Colon (tissue), 2 donors: ENCODE measurements around the gene MAP7.

Source experiments
- FAIRE-seq: peaks from 2 replicates; lab custom pipeline; 2012; peaks lifted over from hg19 to GRCh38; lab: Jason Lieb, UNC
- donor health status: control.
- donor health status: control.

Gene MAP7

GRCh38 chr6:136563386-136564152, 13.3 kb upstream of the MAP7 start:
- no peak for FAIRE-seq

DNA sequence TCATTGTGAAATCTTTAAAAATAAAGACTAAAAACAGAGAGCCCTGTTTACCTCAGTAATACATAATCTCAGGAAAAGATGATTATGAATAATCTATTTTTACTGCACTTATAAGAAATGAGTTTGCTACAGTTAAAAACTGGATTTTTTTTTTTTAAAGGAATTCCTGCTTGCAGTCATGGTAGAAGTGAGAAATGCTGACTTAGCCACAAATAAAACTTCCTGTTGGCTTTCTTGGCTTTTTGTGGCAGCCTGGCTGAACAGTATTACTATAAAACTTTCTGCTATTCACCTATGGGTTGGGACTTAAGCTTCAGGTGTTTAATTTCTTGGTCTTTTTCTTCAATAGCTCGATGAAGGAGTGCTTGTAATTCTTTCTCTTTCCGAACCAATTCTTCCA, 12.0 kb upstream of the MAP7 start:
- no peak for FAIRE-seq

- FAIRE-seq: no peak
These were observed 3.1 kb upstream of the MAP7 start for GRCh38 chr6:136553166-136553787.

DNA sequence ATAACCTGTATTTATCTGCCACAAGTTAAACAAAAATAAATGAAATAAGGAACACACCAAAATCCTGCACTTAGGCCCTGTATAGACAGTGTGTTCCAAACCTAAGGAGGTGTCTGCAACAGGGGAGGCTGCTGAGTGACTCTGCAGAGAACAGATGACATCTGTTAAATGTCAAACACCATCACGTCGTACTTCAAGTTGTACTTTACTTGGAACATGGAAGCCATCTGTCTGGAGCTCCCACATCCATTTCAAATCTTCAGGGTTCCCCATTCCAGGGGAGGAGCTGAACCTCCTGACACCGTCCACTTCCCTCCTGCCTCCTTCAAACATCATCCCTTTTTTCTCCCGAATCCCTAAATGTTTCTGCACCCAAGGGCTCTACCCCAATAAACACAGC, 1.8 kb upstream of the MAP7 start:
- no peak for FAIRE-seq

- no peak for FAIRE-seq
These were observed 881 bp upstream of the MAP7 start for GRCh38 chr6:136551103-136551502.

DNA sequence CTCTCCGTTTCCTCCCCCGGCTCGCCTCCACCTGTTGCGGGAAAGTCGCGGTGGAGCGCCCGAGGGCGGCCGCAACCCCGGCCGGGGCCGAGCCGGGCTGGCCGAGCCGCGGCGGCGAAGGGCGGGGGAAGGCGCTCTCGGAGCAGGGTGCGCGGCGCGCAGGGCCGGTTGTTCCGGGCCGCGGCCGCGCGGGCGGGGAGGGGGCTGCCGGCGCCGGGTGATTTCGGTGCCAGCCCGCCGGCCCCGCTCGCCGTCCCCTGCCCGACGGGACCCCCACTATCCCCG, 235 bp downstream of the MAP7 start:
- FAIRE-seq: no peak

DNA sequence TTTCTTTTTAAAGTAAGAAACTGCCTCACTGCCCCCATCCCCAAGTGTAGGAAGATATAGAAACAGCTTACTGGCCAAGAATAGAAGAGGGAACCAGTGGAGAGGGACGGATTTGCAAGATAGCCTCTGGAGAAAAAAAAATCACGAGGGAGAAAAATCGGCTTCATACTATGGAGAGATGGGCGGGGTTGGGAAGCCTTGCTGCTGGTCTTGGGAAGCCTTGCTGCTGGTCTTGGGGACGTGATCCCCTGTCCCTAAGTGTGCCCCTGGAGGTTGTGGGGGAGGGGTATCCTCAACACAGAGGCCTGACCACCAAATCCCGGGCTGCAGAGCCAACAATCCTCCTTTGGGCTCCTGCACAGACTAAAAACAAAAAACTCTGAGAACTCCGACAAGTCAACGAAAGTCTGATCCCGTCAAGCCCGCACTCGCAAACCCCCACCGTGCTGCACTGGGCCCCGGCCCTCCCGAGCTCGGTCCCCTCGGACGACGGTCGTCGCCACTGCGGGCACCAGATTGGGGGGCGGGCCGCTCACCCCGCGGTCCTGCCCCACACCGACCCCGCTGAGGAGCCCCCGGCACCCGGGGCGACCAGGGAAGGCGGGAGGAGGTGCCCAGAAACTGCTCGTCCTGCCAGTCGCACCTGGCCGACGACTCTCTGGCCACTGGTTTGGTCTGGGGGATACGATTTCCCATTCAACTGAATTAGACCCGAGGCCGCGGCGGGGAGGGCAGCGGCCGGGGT, 750 bp downstream of the MAP7 start:
- FAIRE-seq: no peak

- no peak for FAIRE-seq
These were observed 1.5 kb downstream of the MAP7 start for GRCh38 chr6:136548582-136549299.

DNA sequence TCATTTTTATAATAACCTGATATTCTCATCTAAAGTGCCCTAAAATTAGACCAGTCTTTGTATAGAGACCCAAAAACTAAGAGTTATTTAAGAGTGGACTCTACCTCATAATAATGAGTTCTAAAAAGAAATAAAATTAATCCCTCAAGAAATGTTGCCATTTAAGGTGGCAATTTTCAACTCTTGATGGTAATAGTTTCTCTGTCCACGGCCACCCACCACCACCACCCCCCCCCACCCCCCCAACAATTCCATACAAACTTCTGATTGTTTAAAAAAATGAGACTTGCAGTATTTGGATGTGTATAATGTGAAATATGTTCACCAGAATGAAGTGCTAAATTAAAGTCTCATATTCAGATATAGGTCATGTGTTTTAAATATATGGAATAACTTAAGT, 2.4 kb downstream of the MAP7 start:
- no peak for FAIRE-seq

GRCh38 chr6:136547336-136547735, 2.9 kb downstream of the MAP7 start:
- FAIRE-seq: no peak

GRCh38 chr6:136546331-136546730, 3.9 kb downstream of the MAP7 start:
- no peak for FAIRE-seq

DNA sequence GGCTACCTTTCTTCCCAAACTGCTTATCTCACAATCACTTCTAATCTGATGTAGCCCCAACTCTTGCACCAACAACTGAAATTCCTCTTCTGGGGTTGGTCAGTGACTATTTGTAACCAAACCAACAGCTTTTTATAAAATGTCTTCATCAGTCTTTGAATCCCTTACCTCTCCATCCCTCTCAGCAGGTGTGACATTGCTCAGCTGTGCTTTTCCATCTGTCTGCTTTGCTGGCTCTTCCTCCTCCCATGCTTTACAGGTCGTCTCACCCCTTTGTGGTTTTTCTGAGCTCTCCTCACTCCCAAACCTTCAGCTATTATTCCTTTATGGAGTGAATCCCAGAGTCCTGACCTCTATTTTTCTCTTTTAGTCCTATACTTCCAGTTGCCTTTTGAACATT, 5.9 kb downstream of the MAP7 start:
- no peak for FAIRE-seq

DNA sequence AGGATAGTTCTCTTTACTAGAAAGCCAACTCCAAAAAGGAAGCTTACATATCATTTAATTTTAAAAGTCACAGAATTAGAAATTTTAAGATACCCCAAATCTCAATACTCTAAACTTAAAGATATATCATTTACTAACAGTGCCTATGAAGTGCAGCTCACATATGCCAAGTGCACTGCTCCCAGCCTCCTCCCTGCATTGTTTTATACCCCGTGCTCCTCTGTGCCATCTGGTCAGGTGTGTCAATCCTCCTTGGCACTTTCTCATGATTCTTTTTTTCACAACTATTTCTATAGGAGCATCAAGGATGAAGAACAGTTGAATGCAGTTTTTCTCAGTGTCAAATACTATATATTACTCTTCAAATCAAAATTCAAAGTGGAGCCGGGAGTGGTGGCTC, 8.8 kb downstream of the MAP7 start:
- FAIRE-seq: no peak

DNA sequence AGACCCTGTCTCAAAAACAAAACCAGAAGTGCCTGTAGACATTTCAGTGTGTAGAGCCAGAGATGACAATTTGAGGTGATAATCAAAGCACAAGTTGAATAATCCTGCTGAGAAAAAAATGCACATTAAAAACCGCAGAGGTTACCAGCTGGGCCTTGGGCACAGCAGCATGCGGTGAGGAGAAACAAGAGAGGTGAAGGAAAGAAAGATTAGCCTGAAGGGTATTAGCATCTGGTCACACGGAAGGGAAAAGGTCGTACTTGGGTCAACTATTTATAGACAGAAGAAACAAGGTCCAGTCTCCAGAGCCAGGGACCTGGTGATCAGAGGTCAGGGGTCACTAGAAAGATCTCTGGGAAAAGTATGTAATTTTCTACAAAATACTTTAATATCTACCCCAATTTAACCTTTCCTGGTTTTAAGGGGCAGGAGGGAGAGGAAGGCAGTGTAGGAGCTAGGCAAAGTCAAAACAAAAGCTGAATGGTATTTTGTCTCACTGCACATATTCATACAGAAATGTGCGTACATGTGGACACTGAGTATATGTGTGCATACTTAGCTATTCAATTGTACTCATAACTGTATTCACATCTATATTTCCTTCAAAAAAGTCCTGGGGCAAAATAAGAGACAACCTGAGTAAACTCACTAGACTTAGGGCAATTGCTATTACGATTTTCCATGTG, 10.1 kb downstream of the MAP7 start:
- no peak for FAIRE-seq

DNA sequence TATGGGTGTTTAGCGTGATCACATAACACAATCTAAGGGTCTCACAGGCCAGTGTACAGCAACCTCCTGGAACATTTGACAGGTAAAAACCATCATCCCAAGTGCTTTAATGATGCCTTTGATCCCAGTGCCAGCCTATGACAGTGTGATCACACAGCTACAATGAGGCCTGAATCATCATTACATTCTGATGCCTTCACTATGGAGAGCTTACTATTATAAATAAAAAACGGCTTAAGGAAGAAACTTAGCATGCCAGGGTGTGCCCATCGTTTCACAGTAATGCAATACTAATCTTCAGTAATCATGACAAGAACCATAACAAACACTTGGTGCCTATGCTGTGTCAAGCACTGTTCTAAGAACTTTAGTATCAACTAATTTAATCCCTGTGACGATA, 11.4 kb downstream of the MAP7 start:
- FAIRE-seq: no peak

GRCh38 chr6:136535880-136536650, 14.2 kb downstream of the MAP7 start:
- no peak for FAIRE-seq

GRCh38 chr6:136535017-136535765, 15.0 kb downstream of the MAP7 start:
- no peak for FAIRE-seq

DNA sequence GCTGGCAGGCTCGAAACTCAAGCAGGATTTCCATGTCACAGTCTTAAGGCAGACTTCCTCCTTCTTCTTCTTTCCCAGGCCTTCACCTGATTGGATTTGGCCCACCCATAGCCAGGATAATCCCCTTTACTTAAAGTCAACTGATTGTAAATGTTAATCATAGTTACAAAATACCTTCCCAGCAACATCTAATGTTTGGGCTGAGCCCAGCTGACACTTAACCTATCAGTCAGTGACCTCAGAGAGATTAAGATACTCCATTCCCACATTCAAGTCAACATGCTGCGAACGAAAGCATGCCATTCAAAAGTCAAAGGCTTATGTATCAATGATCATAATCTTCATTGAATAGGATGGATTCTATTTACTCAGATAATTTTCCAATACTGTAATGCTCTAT, 16.0 kb downstream of the MAP7 start:
- no peak for FAIRE-seq

DNA sequence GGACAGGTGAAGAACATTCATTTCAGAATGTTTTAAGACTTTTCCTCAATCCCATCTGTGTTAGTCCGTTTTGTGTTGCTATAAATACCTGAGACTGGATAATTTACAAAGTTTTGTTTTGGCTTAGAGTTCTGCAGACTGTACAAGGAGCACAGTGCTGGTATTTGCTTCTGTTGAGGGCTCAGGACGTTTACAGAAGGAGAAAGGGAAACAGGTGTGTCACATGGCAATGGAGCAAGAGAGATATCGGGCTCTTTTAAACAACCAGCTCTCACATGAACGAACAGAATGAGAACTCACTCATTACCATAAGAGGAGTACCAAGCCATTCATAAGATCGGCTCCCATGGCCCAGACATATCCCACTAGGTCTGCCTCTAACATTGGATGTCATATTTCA, 16.7 kb downstream of the MAP7 start:
- no peak for FAIRE-seq

GRCh38 chr6:136532030-136532429, 18.2 kb downstream of the MAP7 start:
- no peak for FAIRE-seq

DNA sequence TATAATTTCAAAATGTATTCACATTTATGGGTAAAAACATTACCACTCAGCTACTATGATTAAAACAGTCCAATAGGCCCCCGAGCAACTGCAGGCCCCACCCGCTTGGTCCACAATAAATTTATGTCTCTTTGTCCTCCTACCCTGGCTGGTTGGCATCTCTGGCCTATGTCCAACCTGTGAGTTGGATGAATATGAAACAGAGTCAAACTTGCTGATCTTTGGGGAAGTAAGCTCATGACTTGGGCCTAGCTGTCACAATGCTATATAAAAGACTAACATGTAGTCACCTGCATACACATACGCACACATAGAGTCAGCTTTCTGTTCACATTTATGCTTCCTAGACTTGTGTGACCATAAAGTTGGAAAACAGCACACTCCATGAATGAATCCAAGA, 20.5 kb downstream of the MAP7 start:
- FAIRE-seq: no peak
